ENCODE results near the gene ESF1.

ESF1 gene

DNA sequence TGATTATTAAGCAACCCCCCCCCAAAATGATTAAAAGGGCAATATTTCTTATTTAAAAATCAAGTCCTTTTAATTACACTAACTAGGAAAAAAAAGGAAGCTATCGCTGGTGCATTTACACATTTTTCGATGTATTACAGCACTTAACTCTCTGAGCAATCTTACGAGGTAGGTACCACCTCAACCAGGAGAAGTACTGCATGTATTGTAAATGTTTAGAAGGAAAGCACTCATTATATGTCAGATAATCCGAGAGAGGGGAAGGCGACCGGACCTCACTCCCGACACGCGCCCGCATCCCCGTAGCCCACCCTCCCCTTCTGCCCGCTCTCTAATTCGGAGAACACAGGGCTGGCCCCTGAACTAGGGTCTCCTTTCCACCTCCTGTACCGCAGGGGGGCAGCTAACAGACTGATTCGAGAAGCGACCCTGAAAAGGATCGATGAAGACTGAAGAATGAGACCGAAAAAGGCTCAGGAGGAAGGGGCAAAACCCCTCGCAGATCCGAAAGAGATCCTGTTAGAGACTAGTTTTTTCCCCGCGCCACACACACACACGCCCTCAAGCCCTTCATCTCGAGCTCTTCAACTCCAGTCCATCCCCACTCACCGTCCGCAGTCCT is 337 bp downstream of the ESF1 start (continued):
- peak; percentile 73 for TF ChIP-seq ZNF610 (tag by site-specific recombination; IDR thresholded peaks at IDR 0.05; ENCODE audit: borderline replicate concordance)
- TF ChIP-seq YY1 (tag by site-specific recombination; IDR thresholded peaks at IDR 0.05), result 0 out of 2 replicates have a peak, but pooled peaks have one; percentile 37
- peak; percentile 25 for TF ChIP-seq ZBTB26 (tag by site-specific recombination; optimal IDR thresholded peaks at IDR 0.05)

DNA sequence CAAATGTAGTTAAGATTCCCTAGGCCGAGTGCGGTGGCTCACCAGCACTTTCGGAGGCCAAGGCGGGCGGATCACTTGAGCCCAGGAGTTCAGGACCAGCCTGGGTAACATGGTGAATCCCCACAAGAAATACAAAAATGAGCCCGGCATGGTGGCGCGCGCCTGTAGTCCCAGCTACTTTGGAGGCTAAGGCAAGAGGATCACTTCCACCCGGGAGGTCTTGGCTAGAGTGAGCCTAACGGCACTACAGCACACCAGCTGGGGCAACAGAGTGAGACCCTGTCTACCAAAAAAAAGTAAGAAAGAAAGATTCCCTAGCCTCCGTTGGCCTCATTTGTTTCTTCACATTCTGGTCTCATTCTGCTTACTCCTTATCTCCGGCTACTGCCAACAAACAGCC is 1.2 kb downstream of the ESF1 start:
- Histone ChIP-seq H3K4me1 (ENCODE audit: control insufficient read depth, insufficient read depth, low read length) (no peaks in the 10 kb centered on the region), H3K36me3 (ENCODE audit: control insufficient read depth in 2 of 2, insufficient read depth in 1 of 2, low read length in 2 of 2) (peaks cover 11 to 50% of the 10 kb centered on the region in 2 experiments), H3K4me3 (ENCODE audit: low read depth, low read length) (peak overlapping the region; percentile 85; the same call in 1 of the 2 replicates), H3K9me3 (ENCODE audit: control insufficient read depth, insufficient read depth, low read depth, low read length) (no peaks in the 10 kb centered on the region), H3K27ac (ENCODE audit: extremely low read depth, low read depth, low read length) (no peak overlapping the region)
- ChIA-PET CTCF (interaction anchor here (1.5 kb wide), 1 partner anchor 11 kb away, joined by 5 read pairs; no protein-coding TSS in a partner anchor), POLR2A (no interaction called here)
- TF ChIP-seq ZNF211 (tag by site-specific recombination; IDR thresholded peaks at IDR 0.05; ENCODE audit: low read depth) (no peak), ZNF132 (tag by site-specific recombination; IDR thresholded peaks at IDR 0.05; ENCODE audit: borderline replicate concordance) (no peak), ZNF10 (tag by site-specific recombination; IDR thresholded peaks at IDR 0.05) (no peak), ZBTB7A (tag by site-specific recombination; IDR thresholded peaks at IDR 0.05; ENCODE audit: low read depth) (no peak), ZNF514 (tag by site-specific recombination; IDR thresholded peaks at IDR 0.05) (no peak), ZNF202 (tag by site-specific recombination; IDR thresholded peaks at IDR 0.05; ENCODE audit: borderline replicate concordance) (no peak), ZNF600 (tag by site-specific recombination; IDR thresholded peaks at IDR 0.05) (no peak), ZNF792 (tag by site-specific recombination; IDR thresholded peaks at IDR 0.05) (no peak), ZNF549 (tag by site-specific recombination; IDR thresholded peaks at IDR 0.05) (no peak), ZNF155 (tag by site-specific recombination; IDR thresholded peaks at IDR 0.05) (no peak), ZNF473 (tag by site-specific recombination; IDR thresholded peaks at IDR 0.05) (no peak), KLF10 (tag by site-specific recombination; IDR thresholded peaks at IDR 0.05) (no peak), KLF16 (tag by site-specific recombination; IDR thresholded peaks at IDR 0.05) (no peak), ZNF791 (tag by site-specific recombination; IDR thresholded peaks at IDR 0.05) (no peak)

GRCh38 chr20:13778827-13779226 is 5.9 kb downstream of the ESF1 start:
- Histone ChIP-seq H3K4me3 (ENCODE audit: low read depth, low read length) (no peak overlapping the region), H3K36me3 (ENCODE audit: control insufficient read depth in 2 of 2, insufficient read depth in 1 of 2, low read length in 2 of 2) (peaks cover 22 to 68% of the 10 kb centered on the region in 2 experiments), H3K4me1 (ENCODE audit: control insufficient read depth, insufficient read depth, low read length) (no peaks in the 10 kb centered on the region), H3K9me3 (ENCODE audit: control insufficient read depth, insufficient read depth, low read depth, low read length) (no peaks in the 10 kb centered on the region), H3K27ac (ENCODE audit: extremely low read depth, low read depth, low read length) (no peak overlapping the region)
- ChIA-PET CTCF (interaction anchor here (1.8 kb wide), 1 partner anchor 232 kb away, joined by 8 read pairs; no protein-coding TSS in a partner anchor), POLR2A (no interaction called here)
- TF ChIP-seq ZNF169 (tag by site-specific recombination; IDR thresholded peaks at IDR 0.05) (no peak), ZNF19 (tag by site-specific recombination; IDR thresholded peaks at IDR 0.05; ENCODE audit: low read depth) (no peak), GLIS2 (tag by site-specific recombination; IDR thresholded peaks at IDR 0.05) (no peak), REPIN1 (tag by site-specific recombination; IDR thresholded peaks at IDR 0.05; ENCODE audit: low read depth) (no peak), GLIS1 (tag by site-specific recombination; IDR thresholded peaks at IDR 0.05) (no peak), ZNF202 (tag by site-specific recombination; IDR thresholded peaks at IDR 0.05; ENCODE audit: borderline replicate concordance) (no peak), ZNF488 (tag by site-specific recombination; IDR thresholded peaks at IDR 0.05) (no peak), ZNF10 (tag by site-specific recombination; IDR thresholded peaks at IDR 0.05) (no peak), KLF10 (tag by site-specific recombination; IDR thresholded peaks at IDR 0.05) (no peak), YY2 (tag by site-specific recombination; IDR thresholded peaks at IDR 0.05) (no peak), ZNF354C (tag by site-specific recombination; IDR thresholded peaks at IDR 0.05; ENCODE audit: borderline replicate concordance, low read depth) (no peak), ZNF174 (tag by site-specific recombination; IDR thresholded peaks at IDR 0.05) (no peak)
- TF ChIP-seq, protein P1, sequence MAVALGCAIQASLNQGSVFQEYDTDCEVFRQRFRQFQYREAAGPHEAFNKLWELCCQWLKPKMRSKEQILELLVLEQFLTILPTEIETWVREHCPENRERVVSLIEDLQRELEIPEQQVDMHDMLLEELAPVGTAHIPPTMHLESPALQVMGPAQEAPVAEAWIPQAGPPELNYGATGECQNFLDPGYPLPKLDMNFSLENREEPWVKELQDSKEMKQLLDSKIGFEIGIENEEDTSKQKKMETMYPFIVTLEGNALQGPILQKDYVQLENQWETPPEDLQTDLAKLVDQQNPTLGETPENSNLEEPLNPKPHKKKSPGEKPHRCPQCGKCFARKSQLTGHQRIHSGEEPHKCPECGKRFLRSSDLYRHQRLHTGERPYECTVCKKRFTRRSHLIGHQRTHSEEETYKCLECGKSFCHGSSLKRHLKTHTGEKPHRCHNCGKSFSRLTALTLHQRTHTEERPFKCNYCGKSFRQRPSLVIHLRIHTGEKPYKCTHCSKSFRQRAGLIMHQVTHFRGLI (tag by site-specific recombination; IDR thresholded peaks at IDR 0.05), result no peak
- TF ChIP-seq, protein P2, sequence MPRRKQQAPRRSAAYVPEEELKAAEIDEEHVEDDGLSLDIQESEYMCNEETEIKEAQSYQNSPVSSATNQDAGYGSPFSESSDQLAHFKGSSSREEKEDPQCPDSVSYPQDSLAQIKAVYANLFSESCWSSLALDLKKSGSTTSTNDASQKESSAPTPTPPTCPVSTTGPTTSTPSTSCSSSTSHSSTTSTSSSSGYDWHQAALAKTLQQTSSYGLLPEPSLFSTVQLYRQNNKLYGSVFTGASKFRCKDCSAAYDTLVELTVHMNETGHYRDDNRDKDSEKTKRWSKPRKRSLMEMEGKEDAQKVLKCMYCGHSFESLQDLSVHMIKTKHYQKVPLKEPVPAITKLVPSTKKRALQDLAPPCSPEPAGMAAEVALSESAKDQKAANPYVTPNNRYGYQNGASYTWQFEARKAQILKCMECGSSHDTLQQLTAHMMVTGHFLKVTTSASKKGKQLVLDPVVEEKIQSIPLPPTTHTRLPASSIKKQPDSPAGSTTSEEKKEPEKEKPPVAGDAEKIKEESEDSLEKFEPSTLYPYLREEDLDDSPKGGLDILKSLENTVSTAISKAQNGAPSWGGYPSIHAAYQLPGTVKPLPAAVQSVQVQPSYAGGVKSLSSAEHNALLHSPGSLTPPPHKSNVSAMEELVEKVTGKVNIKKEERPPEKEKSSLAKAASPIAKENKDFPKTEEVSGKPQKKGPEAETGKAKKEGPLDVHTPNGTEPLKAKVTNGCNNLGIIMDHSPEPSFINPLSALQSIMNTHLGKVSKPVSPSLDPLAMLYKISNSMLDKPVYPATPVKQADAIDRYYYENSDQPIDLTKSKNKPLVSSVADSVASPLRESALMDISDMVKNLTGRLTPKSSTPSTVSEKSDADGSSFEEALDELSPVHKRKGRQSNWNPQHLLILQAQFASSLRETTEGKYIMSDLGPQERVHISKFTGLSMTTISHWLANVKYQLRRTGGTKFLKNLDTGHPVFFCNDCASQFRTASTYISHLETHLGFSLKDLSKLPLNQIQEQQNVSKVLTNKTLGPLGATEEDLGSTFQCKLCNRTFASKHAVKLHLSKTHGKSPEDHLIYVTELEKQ (tag by site-specific recombination; IDR thresholded peaks at IDR 0.05; ENCODE audit: borderline replicate concordance), result no peak
